Renal pelvis (tissue), 4 donors: ENCODE measurements around the gene WSCD2. TPM values are rescaled to one million over a fixed set of nuclear protein-coding genes. Genes with fewer than 3 reads are reported as not detected.

Experiments
- DNase-seq: peaks from one replicate; pipeline ENCODE4 v3.0.0-alpha.2; 2013
- polyA plus RNA-seq, 3 donors: library from polyadenylated mRNA; unstranded; fragments of 120-200 nt; gene quantifications; one replicate each; pipeline ENCODE4 v1.2.1, GENCODE V29; 2013; ENCODE audit not compliant: insufficient read length in 3 of 3

WSCD2 gene
- polyA plus RNA-seq, 3 donors = 9.0 to 13.4 (median 9.1) TPM

GRCh38 chr12:108260969-108261368 is 131.9 kb downstream of the WSCD2 start:
- no peak for DNase-seq

GRCh38 chr12:108265505-108265904 is 136.4 kb downstream of the WSCD2 start:
- DNase-seq = no peak

GRCh38 chr12:108266131-108266530 is 137.0 kb downstream of the WSCD2 start:
- no peak for DNase-seq

DNA sequence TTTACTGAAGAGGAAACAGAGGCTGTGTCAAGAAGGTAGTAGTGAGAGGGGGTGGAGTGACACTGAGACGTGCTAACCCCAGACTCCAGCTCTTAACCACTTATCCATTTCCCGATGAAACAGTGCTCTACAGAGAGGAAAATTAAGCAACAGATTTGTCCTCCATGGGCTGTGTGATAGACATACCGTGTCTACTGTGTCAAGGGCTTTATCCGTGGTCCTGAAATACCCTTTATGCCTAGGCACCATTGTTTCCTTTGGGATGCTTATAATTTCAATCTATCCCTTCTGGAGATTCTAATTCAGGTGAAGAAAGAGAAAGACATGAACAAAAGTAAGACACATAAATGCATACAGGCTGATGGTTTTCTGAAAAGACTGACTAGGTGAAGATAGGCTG is 138.4 kb downstream of the WSCD2 start:
- DNase-seq = no peak

- DNase-seq = no peak
Measured at GRCh38 chr12:108268397-108268796, 139.3 kb downstream of the WSCD2 start.

DNA sequence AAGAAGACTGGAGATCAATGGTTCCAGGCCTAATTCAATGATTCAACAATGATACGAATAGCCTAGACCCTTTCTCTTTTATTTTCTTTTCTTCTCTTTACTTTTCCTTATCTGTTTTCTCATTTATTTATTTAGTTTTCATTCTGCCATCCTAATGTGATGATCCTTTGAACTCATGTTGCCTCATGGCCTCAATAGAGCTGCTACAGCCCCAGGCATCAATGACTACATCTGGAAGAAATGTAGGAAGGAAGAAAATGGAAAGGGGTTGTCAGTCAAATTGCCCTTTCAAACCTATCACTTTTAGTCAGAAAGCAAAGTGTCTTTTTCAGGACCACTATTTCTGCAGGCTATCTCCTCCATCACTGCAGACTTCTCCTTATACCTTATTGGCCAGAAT is 140.1 kb downstream of the WSCD2 start:
- DNase-seq = no peak

- DNase-seq = no peak
Measured at GRCh38 chr12:108270035-108270848, 141.2 kb downstream of the WSCD2 start.

- DNase-seq = no peak
Measured at GRCh38 chr12:108270849-108271143, 141.7 kb downstream of the WSCD2 start.

GRCh38 chr12:108271951-108272872 is 143.1 kb downstream of the WSCD2 start:
- no peak for DNase-seq

GRCh38 chr12:108273217-108273616 is 144.1 kb downstream of the WSCD2 start:
- DNase-seq = no peak

- DNase-seq = no peak
Measured at GRCh38 chr12:108277613-108278012, 148.5 kb downstream of the WSCD2 start.

DNA sequence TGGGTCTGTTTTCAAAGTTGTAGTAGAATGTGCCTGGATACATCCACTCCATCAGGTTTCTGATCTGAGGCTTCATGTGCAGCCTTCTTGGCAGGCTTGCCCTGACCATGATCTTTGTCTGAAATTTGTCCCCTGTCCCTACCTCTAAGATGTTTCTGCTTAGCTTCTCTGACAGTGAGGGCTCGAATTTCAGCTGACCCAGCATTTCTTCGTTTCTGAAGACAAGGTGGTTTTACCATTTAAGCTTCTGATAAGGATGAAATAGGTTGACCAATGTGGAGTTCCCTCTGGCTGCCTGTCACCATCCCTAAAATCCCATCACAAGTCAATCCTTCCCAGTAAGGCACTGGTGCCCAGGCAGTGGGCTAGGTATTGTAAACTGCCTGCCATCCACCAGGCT is 153.1 kb downstream of the WSCD2 start:
- DNase-seq = no peak

DNA sequence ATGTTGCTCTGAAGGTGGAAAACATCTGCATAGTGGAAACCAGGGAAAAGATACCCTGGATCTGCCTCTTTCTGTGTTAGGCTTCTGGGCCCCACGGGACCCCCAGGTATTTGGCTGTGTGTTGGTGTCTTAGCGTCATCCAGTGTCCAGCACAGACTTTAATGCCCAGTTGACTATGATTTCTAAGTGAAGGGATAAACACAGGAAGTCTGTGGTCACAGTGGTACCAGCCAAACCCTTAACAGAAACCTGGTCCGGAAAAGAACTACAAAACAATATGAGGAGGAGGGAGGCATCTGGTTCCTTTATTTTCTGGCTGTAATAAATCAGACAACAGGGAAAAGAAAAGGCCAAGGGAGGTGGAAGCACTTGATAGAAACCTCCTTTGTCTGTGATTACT is 153.6 kb downstream of the WSCD2 start:
- no peak for DNase-seq

DNA sequence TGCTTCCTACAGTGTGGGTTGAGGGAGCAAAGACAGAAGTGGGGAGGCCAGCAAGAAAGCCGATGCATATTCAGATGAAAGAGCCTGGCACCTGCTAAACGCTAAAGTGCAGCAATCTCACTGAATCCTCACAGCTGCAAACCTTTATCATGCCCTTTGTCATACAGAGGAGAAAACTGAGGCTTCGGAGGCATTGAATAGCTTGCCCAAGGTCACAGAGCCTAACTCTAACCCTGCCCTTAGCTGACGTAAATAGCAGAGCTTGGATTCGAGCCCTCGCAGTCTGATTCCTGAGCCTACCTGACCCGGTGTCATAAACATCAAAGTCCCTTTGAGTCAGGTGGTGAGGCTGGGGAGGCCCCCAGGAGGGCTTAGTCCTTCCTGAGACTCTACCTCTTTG is 155.1 kb downstream of the WSCD2 start:
- no peak for DNase-seq

- DNase-seq = no peak
Measured at GRCh38 chr12:108285016-108285415, 155.9 kb downstream of the WSCD2 start.

- no peak for DNase-seq
Measured at GRCh38 chr12:108287227-108287626, 158.1 kb downstream of the WSCD2 start.

DNA sequence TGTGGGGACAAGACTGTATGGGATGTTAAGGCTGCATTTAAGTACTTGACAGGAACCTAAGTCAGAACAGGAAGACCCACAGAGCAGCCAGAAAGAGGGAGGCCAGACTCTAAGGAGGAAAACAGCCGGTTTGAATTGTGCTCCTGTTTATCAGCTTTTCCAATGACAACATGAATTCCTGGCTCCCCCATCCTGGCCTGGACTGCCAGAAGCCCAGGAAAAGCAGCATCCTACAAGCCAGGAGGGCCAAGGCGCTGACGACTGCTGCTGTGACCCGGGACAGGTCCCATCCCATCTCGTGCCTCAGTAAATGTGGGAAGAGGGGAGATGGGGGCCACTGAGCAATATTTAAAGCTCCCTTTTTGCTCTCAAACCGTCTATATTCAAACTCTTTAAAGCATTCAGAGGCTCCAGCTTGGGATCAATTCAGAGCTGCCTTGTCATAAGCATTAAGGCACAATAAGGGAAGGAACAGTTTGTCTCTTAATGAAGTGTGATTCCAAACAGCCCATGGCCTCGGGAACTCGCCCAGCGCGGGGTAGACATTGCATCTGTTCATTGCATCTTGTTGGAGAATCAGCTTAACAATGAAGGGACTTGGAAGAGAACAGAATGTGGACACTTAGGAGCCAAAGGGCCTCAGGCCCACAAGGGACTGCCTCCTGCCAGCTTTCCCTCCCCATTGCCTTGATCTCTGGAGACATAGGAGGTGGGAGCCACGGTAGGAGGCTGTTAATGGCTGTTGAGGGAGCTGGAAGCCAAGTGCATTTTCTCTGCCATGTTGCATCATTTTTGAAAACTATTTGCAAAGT is 160.5 kb downstream of the WSCD2 start:
- no peak for DNase-seq

DNA sequence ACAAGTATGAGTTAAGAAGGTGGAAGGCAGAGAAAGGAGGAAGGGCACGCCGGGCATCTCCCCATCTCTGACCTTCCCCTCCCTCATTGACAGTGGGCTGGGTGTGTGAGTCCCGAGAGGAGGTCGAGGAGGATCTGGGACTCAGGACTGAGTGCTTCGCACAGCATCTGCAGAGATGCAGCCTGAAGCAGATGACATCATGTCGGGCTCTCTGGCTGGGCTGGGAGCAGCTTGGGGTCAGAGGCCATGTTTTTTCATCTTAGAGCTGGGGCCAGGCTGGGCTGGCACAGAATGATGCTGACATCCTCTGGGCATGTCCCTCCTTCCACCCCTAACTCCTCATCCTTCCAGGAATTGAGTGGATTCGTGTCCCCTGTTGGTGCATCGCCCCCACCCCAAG is 166.6 kb downstream of the WSCD2 start:
- DNase-seq = no peak

DNA sequence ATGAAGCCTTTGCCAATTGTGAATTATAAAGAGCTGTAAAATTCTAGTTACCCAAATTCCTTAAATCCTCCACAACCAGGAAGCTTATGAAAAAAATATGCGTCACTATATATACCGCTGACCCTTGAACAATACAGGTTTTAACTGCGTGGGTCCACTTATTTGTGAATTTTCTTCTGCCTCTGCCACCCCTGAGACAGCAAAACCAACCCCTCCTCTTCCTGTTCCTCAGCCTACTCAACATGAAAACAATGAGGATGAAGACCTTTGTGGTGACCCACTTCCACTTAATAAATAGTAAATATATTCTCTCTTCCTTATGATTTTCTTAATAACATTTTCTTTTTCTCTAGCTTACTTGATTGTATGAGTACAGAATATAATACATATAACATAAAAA is 167.9 kb downstream of the WSCD2 start:
- no peak for DNase-seq

DNA sequence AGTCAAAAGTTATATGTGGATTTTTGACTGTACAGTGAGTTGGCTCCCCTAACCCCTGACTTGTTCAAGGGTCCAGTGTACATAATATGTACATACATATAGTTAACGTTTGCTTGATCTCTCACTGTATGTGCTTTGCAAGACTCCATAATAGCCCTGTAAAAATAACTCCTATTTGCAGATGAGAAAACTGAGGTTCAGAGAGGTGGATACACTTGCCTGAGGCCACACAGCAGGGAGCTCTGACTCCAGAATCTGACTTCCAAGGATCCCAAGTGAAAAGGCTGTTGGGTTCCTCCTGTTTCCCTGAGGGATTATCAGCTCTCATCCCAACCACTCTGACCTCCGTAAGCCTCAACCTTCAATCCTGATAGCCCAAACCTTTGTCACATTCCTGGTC is 168.3 kb downstream of the WSCD2 start:
- no peak for DNase-seq

DNA sequence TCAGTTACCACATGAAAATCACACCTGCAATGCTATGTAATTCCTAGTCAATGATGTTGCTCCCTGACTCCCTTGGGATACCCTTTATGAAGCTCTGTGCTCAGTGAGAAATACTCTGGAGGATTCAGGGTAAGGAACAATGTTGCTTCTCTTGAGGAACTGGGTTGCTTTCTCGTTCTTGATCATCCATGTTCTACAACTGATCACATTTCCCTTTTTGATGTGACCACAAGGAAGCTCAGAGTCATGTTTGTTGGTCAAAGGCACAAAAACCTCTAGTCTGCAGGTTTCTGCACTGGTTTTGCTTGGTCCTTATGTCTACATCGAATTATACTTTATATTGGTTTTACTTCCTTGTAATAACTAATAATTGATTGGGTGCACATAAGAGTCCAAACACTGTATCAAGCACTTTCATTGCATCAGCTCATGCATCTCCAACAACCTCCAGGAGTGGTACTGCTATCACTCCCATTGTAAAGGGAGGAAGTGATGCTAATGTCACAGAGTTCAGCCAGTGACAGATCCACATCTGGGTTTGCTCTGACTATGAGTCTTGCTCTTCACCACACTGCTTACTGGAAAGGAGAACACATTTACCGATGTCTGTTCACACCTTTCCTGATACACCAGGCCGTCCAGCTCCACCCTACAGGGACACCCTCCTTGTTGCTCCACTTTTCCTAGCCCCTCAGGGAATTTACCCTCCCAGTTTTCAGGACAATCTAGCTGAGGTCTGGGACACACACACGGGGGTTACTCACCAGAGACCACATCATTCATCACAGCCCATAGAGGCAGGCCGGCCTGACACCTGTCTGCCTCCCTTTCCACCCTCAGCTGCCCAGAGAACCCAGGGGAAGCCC is 169.0 kb downstream of the WSCD2 start:
- no peak for DNase-seq
